Peyer's patch (tissue), 4 donors: ENCODE data around the gene L3MBTL4.

ENCODE experiments used
- POLR2A ChIP-seq, 2 donors: fragments of 450-650 bp; IDR thresholded peaks; one replicate each; pipeline ENCODE4 v1.5.1; 2017; ENCODE audit warnings: antibody characterized with exemption in 2 of 2, mild to moderate bottlenecking in 2 of 2, moderate library complexity in 2 of 2
- TF ChIP-seq, protein P1 (sequence below), 6 experiments: fragments of 450-650 bp in 4 of 6; fragments of 200-600 bp in 2 of 6; sonication (generic) in 1 of 6; IDR thresholded peaks; one replicate each; pipeline ENCODE4 v1.5.1; 2017 to 2019; ENCODE audit warnings: antibody characterized with exemption in 6 of 6, mild to moderate bottlenecking in 3 of 6, moderate library complexity in 1 of 6

DNA sequence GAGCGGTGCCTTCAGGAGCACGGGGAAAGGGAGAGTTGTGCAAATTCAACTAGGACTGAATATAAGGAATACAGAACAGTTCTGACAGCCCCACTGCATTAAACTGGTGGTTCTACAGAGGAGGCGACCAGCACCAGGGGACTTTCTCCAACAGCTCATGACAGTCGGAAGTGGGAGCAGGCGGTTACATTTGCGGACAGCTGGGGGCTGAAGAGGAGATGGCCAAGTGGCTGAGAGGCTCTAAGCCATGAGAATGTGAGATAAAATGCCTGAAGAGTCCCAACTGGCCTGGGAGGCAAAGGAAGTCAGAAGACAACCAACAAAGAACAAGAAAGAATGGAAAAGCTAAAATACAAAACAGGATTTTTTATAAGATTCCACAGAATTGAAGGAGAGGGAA lies 141.3 kb downstream of the L3MBTL4 start:
- TF ChIP-seq, protein P1, sequence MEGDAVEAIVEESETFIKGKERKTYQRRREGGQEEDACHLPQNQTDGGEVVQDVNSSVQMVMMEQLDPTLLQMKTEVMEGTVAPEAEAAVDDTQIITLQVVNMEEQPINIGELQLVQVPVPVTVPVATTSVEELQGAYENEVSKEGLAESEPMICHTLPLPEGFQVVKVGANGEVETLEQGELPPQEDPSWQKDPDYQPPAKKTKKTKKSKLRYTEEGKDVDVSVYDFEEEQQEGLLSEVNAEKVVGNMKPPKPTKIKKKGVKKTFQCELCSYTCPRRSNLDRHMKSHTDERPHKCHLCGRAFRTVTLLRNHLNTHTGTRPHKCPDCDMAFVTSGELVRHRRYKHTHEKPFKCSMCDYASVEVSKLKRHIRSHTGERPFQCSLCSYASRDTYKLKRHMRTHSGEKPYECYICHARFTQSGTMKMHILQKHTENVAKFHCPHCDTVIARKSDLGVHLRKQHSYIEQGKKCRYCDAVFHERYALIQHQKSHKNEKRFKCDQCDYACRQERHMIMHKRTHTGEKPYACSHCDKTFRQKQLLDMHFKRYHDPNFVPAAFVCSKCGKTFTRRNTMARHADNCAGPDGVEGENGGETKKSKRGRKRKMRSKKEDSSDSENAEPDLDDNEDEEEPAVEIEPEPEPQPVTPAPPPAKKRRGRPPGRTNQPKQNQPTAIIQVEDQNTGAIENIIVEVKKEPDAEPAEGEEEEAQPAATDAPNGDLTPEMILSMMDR (IDR thresholded peaks at IDR 0.05): no peak
- TF ChIP-seq POLR2A (IDR thresholded peaks at IDR 0.05): no peak
